Measurements from ENCODE around the gene RAD54L.
"Not testable (repeated sequence)": the region's sequence is repeated elsewhere in the genome, so short reads cannot be mapped to it uniquely, and the experiment has no call there.

The RAD54L gene

DNA sequence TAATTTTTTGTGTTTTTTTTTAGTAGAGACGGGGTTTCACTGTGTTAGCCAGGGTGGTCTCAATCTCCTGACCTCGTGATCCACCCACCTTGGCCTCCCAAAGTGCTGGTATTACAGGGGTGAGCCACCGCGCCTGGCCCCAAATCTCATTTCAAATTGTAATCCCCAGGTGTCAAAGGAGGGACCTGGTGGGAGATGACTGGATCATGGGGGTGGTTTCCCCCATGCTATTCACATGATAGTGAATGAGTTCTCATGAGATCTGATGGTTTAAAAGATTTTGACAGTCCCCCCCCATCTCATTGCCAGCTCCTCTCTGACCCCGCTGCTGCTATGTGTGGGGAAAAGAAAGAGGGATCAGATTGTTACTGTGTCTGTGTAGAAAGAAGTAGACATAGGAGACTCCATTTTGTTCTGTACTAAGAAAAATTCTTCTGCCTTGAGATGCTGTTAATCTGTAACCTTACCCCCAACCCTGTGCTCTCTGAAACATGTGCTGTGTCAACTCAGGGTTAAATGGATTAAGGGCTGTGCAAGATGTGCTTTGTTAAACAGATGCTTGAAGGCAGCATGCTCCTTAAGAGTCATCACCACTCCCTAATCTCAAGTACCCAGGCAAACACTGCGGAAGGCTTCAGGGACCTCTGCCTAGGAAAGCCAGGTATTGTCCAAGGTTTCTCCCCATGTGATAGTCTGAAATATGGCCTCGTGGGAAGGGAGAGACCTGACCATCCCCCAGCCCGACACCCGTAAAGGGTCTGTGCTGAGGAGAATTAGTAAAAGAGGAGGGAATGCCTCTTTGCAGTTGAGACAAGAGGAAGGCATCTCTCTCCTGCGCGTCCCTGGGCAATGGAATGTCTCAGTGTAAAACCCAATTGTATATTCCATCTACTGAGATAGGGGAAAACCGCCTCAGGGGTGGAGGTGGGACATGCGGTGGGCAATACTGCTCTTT lies 72.7 kb downstream of the RAD54L start:
- not testable (repeated sequence) for DNase-seq (ENCODE audit: low read depth)

DNA sequence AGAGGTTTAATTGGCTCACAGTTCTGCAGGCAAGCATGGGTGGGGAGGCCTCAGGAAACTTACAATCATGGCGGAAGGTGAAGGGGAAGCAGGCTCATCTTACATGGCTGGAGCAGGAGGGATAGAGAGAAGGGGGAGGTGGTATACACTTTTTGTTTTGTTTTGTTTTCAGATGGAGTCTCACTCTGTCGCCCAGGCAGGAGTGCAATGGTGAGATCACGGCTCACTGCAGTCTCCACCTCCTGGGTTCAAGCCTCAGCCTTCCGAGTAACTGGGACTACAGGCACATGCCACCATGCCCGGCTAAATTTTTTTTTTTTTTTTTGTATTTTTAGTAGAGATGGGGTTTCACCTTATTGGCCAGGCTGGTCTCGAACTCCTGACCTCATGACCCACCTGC lies 74.6 kb downstream of the RAD54L start:
- not testable (repeated sequence) for DNase-seq (ENCODE audit: low read depth)

- not testable (repeated sequence) for DNase-seq (ENCODE audit: low read depth)
Observed at GRCh38 chr1:46325285-46326076, 77.9 kb downstream of the RAD54L start.
